NCI-H1417 (cell line): ENCODE data around the gene TULP4.
A peak's percentile ranks its signal among the peaks of the same experiment; 100 is the strongest.
"Not testable (repeated sequence)": the region's sequence is repeated elsewhere in the genome, so short reads cannot be mapped to it uniquely, and the experiment has no call there.

Source experiments
- DNase-seq, 3 experiments: peaks; one replicate each; lab custom pipeline; 2025; lab: John Stamatoyannopoulos, UW

TULP4 gene

GRCh38 chr6:158468666-158469065 lies 156.4 kb downstream of the TULP4 start:
- peak; percentile 13 to 85 (median 53) for DNase-seq

- not testable (repeated sequence) for DNase-seq
Observed at GRCh38 chr6:158470023-158470422, 157.8 kb downstream of the TULP4 start.

DNA sequence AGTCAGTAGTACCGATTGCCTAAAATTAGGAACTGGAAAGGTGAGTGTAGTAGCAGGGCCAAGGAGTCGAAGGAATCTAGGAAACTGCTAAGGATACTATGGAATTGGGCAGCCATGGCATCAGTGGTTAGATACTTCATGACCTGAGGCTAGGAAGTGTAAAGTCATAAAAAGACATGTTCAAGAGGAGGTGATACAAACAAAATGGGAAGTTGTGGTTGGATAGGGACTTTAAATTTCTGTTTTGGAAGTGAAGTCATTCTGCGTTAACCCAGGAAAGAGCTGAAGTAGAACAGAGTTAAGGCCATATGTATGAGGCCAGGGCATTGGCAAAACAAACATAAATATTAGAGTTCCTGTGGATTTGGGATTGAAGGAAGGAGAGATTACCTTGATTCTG lies 159.1 kb downstream of the TULP4 start:
- DNase-seq: peak in 1 of 3 experiments; percentile 10

- peak in 1 of 3 experiments; percentile 42 for DNase-seq
Observed at GRCh38 chr6:158472447-158472846, 160.2 kb downstream of the TULP4 start.

- peak in 2 of 3 experiments; percentile 92 to 98 for DNase-seq
Observed at GRCh38 chr6:158474961-158475343, 162.7 kb downstream of the TULP4 start.

DNA sequence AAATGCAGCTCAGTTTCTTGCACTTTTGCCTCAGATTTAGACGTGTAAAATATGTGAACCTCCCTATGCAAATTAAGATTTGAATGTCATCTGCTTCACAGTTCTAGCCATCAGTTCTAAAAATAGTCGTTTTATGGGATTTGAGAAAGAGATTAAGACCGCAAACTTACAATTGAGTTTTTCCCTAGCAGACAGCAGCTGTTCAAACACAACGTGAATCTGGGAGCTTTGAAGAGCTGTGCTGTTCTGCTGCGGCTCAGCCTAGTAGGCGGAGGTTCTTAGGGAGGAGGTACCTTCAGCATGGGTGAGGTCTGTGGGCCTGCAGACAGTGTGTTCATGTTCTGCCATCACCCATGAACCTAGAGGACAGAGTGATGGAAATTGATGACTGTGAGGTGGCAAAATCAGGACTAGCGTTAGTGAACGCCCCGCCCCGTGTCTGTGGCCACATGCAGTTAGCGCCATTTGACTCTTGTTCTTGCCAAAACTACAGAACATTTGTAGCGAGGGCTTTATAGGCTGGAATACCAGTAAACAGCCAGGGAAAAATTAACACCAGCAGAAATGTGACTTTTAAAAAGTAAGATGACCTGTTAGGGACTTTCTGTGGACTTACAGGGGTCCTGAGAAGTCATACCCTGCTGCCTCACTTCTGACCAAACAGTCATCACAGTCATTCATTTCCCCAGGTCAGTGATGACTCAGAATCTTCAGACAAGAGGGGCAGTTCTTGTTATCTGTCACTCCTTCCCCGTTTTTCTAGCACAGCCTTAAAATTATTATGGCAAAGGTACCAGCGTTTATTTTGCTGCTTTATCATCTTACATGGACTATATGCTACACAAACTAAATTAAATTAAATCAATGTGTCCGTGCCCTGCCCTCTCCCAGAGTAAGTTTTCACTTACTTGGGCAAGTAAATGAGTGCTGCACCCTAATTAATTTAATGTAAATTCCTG lies 163.4 kb downstream of the TULP4 start:
- peak; percentile 92 to 99 (median 96) for DNase-seq

DNA sequence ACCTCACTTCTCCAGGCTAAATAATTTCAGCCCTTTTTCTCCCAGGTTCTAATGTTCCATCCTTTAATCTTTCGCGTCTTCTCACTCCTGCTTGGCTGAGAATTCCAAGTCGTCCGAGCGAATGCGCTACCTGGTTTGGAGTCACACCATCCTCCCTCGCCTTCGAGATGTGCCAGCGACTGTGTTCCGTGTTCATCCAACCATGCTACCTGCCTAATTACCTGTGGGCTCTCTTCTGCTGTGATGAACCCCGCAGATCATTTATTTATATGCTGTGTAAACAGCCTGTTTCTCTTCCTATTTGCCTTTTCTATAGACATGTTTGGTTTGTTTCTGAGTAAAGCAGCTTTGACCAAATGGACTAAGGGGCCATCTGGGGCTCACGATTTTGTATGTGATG lies 164.1 kb downstream of the TULP4 start:
- peak; percentile 31 to 88 (median 69) for DNase-seq

DNA sequence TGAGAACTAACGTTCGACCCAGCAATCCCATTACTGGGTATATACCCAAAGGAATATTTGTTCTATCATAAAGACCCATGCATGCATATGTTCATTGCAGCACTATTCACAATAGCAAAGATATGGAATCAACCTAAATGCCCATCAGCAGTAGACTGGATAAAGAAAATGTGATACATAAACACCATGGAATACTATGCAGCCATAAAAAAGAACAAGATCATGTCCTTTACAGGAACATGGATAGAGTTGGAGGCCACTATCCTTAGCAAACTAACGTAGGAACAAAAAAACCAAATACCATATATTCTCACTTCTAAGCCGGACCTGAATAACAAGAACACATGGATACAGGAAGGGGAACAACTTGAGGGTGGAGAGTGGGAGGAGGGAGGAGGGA lies 165.5 kb downstream of the TULP4 start:
- not testable (repeated sequence) for DNase-seq

DNA sequence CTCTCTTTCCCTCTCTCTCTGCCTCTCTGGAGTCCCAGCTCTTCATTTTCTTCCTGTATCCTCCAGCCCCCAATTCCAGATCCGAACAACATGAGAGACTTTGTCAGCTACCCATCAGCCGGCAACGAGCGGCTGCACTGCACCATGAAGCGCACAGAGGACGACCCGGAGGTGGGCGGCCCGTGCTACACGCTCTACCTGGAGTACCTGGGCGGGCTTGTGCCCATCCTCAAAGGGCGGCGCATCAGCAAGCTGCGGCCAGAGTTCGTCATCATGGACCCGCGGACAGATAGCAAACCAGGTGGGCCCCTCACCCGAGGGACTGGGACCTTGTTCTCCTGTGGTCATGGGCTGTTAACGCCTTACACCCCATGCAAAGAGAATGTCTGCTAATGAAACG lies 168.7 kb downstream of the TULP4 start:
- no peak for DNase-seq

GRCh38 chr6:158481690-158482473 lies 169.6 kb downstream of the TULP4 start:
- no peak for DNase-seq

GRCh38 chr6:158485431-158485830 lies 173.2 kb downstream of the TULP4 start:
- no peak for DNase-seq

- DNase-seq: no peak
Observed at GRCh38 chr6:158487495-158487894, 175.2 kb downstream of the TULP4 start.

DNA sequence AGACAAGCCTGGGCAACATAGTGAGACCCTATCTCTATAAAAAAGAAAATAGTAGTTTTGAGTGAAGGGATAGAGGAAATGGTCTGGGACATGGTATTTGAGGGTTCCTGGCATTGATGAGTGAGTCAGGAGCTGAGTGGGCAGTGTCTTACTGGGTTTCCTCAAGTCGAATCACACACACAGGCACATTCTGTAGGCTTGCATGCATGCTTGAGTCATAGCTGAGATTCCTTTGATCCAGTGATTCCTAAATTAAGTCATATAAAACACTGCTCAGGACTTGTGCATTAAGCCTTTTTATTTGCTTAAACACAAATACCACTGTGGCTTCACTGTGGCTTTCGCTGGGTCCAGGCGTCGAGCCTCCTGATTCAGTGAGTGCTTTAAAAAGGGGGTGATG lies 175.8 kb downstream of the TULP4 start:
- DNase-seq: no peak

GRCh38 chr6:158489441-158489840 lies 177.2 kb downstream of the TULP4 start:
- no peak for DNase-seq

- no peak for DNase-seq
Observed at GRCh38 chr6:158492881-158493280, 180.6 kb downstream of the TULP4 start.

GRCh38 chr6:158496700-158497099 lies 184.4 kb downstream of the TULP4 start:
- peak in 1 of 3 experiments; percentile 28 for DNase-seq

DNA sequence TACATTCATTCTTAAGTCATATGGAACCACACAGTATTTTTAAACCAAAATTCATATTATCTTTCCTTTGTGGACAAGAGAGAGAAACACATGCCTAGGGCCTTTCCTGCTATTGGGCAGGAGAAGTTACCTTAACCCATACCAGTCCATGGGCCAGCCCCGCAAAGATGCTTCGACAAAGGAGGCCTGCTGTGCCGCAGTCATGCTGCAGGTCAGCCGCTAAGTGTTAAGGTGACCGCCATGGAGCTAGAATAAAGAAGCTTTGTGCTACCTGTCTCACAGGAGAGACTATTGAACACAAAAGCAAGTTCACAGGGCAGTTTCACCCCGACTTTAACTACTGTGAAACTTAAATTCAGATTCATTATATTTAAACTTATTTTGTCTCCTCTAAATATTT lies 185.4 kb downstream of the TULP4 start:
- peak in 1 of 3 experiments; percentile 7 for DNase-seq

GRCh38 chr6:158498362-158498761 lies 186.1 kb downstream of the TULP4 start:
- DNase-seq: no peak

DNA sequence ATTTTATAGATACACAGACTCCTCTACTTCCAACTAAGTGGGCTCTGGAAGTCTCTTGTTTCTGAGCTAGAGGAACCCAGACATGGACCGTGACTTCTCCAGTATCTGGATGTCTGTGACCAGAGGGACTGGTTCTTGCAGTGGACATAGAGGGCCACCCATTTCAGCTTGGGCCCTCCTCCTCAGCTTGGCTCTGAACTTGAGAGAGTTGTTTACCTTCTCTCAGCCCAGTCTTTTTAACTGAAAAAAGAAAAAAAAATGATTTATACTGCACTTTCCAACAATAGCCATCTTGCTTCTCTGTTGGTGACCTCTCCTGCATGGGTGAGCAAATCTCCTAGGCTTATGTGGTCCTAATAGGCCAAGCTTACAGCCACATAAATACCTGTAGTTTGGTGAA lies 187.3 kb downstream of the TULP4 start:
- DNase-seq: no peak

GRCh38 chr6:158500016-158500735 lies 187.9 kb downstream of the TULP4 start:
- peak in 2 of 3 experiments; percentile 45 to 76 for DNase-seq

DNA sequence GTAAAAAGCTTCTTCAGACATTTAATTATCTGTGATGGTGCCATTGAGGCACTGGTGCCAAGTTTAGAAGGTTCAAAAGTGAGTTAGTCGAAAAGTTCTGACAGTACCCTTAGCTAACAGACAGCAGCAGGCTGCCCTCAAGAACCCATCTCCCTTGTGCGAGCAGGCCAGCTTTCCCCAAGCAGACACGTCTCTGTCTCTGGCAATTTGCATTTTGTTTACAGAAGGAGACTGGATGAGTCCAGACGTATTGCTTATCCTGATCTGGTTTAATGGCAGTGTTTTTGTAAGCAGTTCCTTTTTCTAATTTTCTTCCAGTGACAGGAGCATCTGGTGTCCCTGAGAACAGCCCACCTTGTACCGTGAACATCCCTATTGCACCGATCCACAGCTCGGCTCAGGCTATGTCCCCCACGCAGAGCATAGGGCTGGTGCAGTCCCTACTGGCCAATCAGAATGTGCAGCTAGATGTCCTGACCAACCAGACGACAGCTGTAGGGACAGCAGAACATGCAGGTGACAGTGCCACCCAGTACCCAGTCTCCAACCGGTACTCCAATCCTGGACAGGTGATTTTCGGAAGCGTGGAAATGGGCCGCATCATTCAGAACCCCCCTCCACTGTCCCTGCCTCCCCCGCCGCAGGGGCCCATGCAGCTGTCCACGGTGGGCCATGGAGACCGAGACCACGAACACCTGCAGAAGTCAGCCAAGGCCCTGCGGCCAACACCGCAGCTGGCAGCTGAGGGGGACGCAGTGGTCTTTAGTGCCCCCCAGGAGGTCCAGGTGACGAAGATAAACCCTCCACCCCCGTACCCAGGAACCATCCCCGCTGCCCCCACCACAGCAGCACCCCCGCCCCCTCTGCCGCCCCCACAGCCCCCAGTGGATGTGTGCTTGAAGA lies 189.3 kb downstream of the TULP4 start:
- no peak for DNase-seq
